Measurements from ENCODE around the gene RASSF4. TPM values are rescaled to one million over a fixed set of nuclear protein-coding genes. Genes with fewer than 3 reads are reported as not detected.

Gene RASSF4
- total and polyA plus RNA-seq, 9 donors = 4.8 to 21.9 (median 8.1) TPM

DNA sequence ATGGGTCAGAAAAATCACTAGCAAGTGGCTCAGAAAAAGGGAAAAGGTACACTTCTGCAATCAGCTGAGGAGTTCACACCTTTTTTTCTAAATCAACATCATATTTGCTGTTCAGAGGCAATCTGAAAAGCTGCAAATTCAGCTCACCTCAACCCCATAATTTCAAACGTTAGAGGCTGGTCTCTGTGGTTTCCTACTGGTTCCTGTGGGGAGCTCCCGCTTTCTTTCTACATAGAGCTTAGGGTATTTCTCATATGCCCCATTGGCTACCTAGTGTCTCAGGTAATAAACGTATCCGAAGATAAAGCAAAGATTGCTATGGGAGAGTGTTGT lies 35.9 kb downstream of the RASSF4 start:
- 31 to 34% (median 34%) methylated on average over 4 of the region's 4 CpGs for WGBS, 3 donors
- H3K27me3 ChIP-seq = no peaks in the 10 kb centered on the region
- intact Hi-C loops (cut with DNase I) = no loop called here
- no peak for DNase-seq
- H3K36me3 ChIP-seq = no peaks in the 10 kb centered on the region
- peaks cover 51% of the 10 kb centered on the region for H3K4me1 ChIP-seq (ENCODE audit: insufficient read depth)
- no peaks in the 10 kb centered on the region for H3K9me3 ChIP-seq
- no peak for TF ChIP-seq POLR2A (IDR thresholded peaks at IDR 0.05)
- TF ChIP-seq EP300 (IDR thresholded peaks at IDR 0.05) = no peak
- TF ChIP-seq, protein P1, sequence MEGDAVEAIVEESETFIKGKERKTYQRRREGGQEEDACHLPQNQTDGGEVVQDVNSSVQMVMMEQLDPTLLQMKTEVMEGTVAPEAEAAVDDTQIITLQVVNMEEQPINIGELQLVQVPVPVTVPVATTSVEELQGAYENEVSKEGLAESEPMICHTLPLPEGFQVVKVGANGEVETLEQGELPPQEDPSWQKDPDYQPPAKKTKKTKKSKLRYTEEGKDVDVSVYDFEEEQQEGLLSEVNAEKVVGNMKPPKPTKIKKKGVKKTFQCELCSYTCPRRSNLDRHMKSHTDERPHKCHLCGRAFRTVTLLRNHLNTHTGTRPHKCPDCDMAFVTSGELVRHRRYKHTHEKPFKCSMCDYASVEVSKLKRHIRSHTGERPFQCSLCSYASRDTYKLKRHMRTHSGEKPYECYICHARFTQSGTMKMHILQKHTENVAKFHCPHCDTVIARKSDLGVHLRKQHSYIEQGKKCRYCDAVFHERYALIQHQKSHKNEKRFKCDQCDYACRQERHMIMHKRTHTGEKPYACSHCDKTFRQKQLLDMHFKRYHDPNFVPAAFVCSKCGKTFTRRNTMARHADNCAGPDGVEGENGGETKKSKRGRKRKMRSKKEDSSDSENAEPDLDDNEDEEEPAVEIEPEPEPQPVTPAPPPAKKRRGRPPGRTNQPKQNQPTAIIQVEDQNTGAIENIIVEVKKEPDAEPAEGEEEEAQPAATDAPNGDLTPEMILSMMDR (IDR thresholded peaks at IDR 0.05) = no peak
- peak overlapping the region; percentile 59 to 86 for H3K27ac ChIP-seq
- no peak overlapping the region for H3K4me3 ChIP-seq

DNA sequence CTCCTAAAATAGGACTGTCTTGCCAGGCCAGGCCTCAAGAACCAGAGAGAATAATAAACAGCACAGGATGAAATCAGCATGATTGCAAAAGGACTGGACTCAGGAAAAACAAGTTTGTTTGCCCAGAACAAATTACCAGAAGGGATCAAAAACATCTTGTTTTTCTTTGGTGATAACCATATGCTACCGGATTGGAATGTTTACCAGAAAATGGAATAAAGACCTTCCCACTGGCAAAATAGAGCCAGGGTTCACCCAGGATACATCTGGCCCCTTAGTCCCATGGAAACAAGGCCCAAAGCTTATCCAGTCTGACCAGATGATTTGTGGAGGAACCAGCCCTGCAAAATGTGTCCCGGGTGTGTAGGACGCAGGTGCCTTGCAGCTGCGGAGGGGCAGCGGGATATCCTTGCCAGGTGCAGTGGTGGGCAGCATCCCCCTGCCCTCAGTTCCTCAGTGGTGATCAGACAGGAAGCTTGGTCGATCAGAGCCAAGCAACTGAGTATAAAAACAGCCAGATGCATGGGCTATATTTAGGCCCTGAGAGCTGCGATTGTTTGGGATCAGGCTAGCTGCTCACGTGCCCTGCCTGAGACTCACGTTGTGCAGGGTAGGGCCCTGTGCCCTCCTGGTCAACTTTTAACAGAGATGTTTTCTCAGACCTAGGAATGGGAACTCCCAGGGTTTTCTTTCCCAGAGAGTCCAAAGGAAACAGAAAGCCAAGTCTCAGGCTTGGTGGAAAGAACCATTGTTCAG lies 36.5 kb downstream of the RASSF4 start:
- WGBS, 3 donors = 7 to 12% (median 8%) methylated on average over 9 of the region's 9 CpGs
- peak; percentile 5 for TF ChIP-seq POLR2A (IDR thresholded peaks at IDR 0.05)
- no peak for TF ChIP-seq EP300 (IDR thresholded peaks at IDR 0.05)
- TF ChIP-seq, protein P1 (IDR thresholded peaks at IDR 0.05) = no peak
- no peak overlapping the region for H3K4me3 ChIP-seq
- intact Hi-C loops (cut with DNase I) = loop anchor here in 1 of 4 donors (2.0 kb wide), 1 partner anchor 21 kb away; no protein-coding TSS in a partner anchor
- DNase-seq = peak; percentile 66 to 81 (median 79)
- no peaks in the 10 kb centered on the region for H3K9me3 ChIP-seq
- no peaks in the 10 kb centered on the region for H3K27me3 ChIP-seq
- peaks cover 48% of the 10 kb centered on the region for H3K4me1 ChIP-seq (ENCODE audit: insufficient read depth)
- peak overlapping the region; percentile 59 to 86 for H3K27ac ChIP-seq
- no peaks in the 10 kb centered on the region for H3K36me3 ChIP-seq

DNA sequence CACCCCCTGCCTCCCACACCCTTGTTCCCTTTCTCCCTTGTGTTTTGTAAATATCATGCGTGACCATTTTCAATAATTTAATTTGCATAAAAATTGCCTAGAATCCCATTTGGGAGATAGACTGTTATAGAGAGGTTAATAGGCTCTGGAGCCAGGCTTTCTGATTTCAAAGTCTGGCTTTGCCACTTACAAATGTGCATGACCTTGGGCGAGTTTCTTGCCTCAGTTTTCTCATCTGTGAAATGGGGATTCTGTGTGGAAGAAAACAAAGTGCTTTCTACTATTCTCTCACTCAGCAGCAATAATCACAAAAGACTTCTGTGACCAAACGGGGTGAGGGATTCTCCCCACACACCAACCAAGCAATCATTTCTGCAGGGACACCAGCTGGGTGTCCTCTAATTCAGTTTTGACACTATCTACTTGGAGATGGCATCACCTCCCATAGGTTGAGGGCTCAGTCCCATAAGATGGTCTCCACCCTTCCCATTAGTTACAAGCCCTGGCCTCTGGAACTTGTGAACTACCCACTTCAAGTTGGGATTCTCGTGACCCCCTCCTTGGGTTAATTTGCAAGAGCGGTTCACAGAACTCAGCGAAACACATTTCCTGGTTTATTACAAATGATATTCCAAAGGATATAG lies 37.6 kb downstream of the RASSF4 start:
- peak overlapping the region; percentile 59 to 86 for H3K27ac ChIP-seq
- 84 to 91% (median 89%) methylated on average over 6 of the region's 6 CpGs for WGBS, 3 donors
- peaks cover 42% of the 10 kb centered on the region for H3K4me1 ChIP-seq (ENCODE audit: insufficient read depth)
- H3K27me3 ChIP-seq = no peaks in the 10 kb centered on the region
- no peak for DNase-seq
- H3K4me3 ChIP-seq = no peak overlapping the region
- no peaks in the 10 kb centered on the region for H3K36me3 ChIP-seq
- TF ChIP-seq POLR2A (IDR thresholded peaks at IDR 0.05) = no peak
- TF ChIP-seq, protein P1 (IDR thresholded peaks at IDR 0.05) = no peak
- TF ChIP-seq EP300 (IDR thresholded peaks at IDR 0.05) = no peak
- intact Hi-C loops (cut with DNase I) = loop anchor here in 1 of 4 donors (2.0 kb wide), 1 partner anchor 22 kb away; no protein-coding TSS in a partner anchor
- H3K9me3 ChIP-seq = no peaks in the 10 kb centered on the region

DNA sequence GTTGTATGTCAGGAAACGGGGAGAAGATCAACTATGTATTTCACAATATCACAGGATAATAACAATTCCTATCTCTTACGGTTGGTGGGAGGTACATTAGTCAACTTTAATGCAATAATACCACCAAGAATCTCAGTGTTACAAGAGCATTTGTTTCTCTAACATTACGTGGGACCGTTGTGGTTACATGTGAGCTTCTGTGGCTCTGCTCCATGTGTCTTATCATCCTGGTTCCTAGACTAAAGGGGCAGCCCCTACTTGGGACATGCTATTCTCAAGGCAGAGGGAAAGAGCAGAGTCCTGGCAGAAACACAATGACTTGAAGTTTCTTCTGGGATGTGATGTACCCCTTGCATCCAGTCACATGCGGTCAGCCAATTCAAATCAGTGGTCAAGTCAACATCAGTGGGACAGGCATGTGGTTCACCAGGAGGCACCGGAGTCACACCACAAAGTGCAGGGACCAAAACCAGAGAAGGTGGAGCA lies 38.6 kb downstream of the RASSF4 start:
- Histone ChIP-seq H3K36me3 (no peaks in the 10 kb centered on the region), H3K27me3 (no peaks in the 10 kb centered on the region), H3K4me1 (ENCODE audit: insufficient read depth) (peaks cover 33% of the 10 kb centered on the region), H3K27ac (peak overlapping the region; percentile 16 to 86), H3K4me3 (no peak overlapping the region), H3K9me3 (no peaks in the 10 kb centered on the region)
- DNase-seq = peak in 3 of 5 donors; percentile 25 to 62 (median 25)
- intact Hi-C loops (cut with DNase I) = no loop called here
- 49 to 61% (median 60%) methylated on average over 6 of the region's 6 CpGs for WGBS, 3 donors
- TF ChIP-seq EP300 (IDR thresholded peaks at IDR 0.05) (no peak), POLR2A (IDR thresholded peaks at IDR 0.05) (no peak)
- TF ChIP-seq, protein P1 (IDR thresholded peaks at IDR 0.05) = no peak

Measured in ovary (tissue), 9 donors.